HEK293 (cell line): ENCODE results near the gene RINT1.

Source experiments
- CTCF ChIA-PET: fragments of 350-600 bp; formaldehyde crosslinking; extraction: SDS; loops from one replicate; lab custom pipeline; 2021; ENCODE audit warnings: antibody characterized with exemption; lab: Yijun Ruan, JAX
- POLR2A ChIA-PET: fragments of 300-600 bp; formaldehyde crosslinking; extraction: SDS; loops from one replicate; lab custom pipeline; 2020; ENCODE audit warnings: antibody characterized with exemption, inconsistent platforms; lab: Yijun Ruan, JAX
- H3K27ac ChIP-seq: fragments of 200-500 bp; sonication (Bioruptor generic); 2 replicates; pipeline ENCODE4 v1.5.1; 2014; ENCODE audit warnings: low read depth, low read length, control low read depth, inconsistent platforms; ENCODE audit errors: extremely low read depth
- H3K36me3 ChIP-seq, 2 experiments: fragments of 200-500 bp in 1 of 2; sonication (Bioruptor generic) in 1 of 2; 1 replicate in 1 of 2; 2 replicates in 1 of 2; pipeline ENCODE4 v1.5.1; 2014 to 2017; ENCODE audit warnings: inconsistent platforms in 2 of 2, low read length in 2 of 2; ENCODE audit not compliant: control insufficient read depth in 2 of 2, insufficient read depth in 1 of 2
- H3K4me1 ChIP-seq: fragments of 200-500 bp; sonication (Bioruptor generic); 2 replicates; pipeline ENCODE4 v1.5.1; 2014; ENCODE audit warnings: mild to moderate bottlenecking, low read length, inconsistent platforms; ENCODE audit not compliant: control insufficient read depth, insufficient read depth
- H3K4me3 ChIP-seq: 2 replicates; pipeline ENCODE4 v1.5.1; 2011; ENCODE audit warnings: low read depth, mild to moderate bottlenecking, control low read depth, low read length, moderate library complexity
- H3K9me3 ChIP-seq: fragments of 200-500 bp; sonication (Bioruptor generic); 2 replicates; pipeline ENCODE4 v1.5.1; 2014; ENCODE audit warnings: low read depth, low read length, inconsistent platforms; ENCODE audit not compliant: control insufficient read depth, insufficient read depth
- EGR2 ChIP-seq: fragments of 450-650 bp; formaldehyde crosslinking; IDR thresholded peaks from 2 replicates; pipeline ENCODE4 v1.5.1; 2016; ENCODE audit warnings: low read depth, missing biosample characterization, missing genetic modification characterization
- GFI1B ChIP-seq: fragments of 450-650 bp; formaldehyde crosslinking; IDR thresholded peaks from 2 replicates; pipeline ENCODE4 v1.5.1; 2016; ENCODE audit warnings: missing biosample characterization, missing genetic modification characterization
- HOXA7 ChIP-seq: sonication (generic); formaldehyde crosslinking; IDR thresholded peaks from 2 replicates; pipeline ENCODE4 v1.8.1; 2022; ENCODE audit warnings: missing genetic modification reagents, borderline replicate concordance
- KLF10 ChIP-seq: fragments of 450-650 bp; IDR thresholded peaks from 2 replicates; pipeline ENCODE4 v1.5.1; 2018; ENCODE audit warnings: missing biosample characterization, mild to moderate bottlenecking, missing genetic modification characterization
- KLF8 ChIP-seq: fragments of 450-650 bp; formaldehyde crosslinking; IDR thresholded peaks from 2 replicates; pipeline ENCODE4 v1.5.1; 2016; ENCODE audit warnings: missing biosample characterization, missing genetic modification characterization
- RBAK ChIP-seq: fragments of 450-650 bp; formaldehyde crosslinking; IDR thresholded peaks from 2 replicates; pipeline ENCODE4 v1.5.1; 2016; ENCODE audit warnings: missing biosample characterization, missing genetic modification characterization
- REST ChIP-seq: fragments of 450-650 bp; formaldehyde crosslinking; IDR thresholded peaks from 2 replicates; pipeline ENCODE4 v1.5.1; 2016; ENCODE audit warnings: missing biosample characterization, missing genetic modification characterization
- SP3 ChIP-seq: fragments of 450-650 bp; formaldehyde crosslinking; IDR thresholded peaks from 2 replicates; pipeline ENCODE4 v1.5.1; 2016; ENCODE audit warnings: missing biosample characterization, missing genetic modification characterization
- ZBTB48 ChIP-seq: fragments of 450-650 bp; formaldehyde crosslinking; IDR thresholded peaks from 2 replicates; pipeline ENCODE4 v1.5.1; 2016; ENCODE audit warnings: missing biosample characterization, missing genetic modification characterization
- ZBTB8A ChIP-seq: fragments of 450-650 bp; formaldehyde crosslinking; IDR thresholded peaks from 2 replicates; pipeline ENCODE4 v1.5.1; 2016; ENCODE audit warnings: missing biosample characterization, missing genetic modification characterization
- ZEB2 ChIP-seq: fragments of 450-650 bp; formaldehyde crosslinking; IDR thresholded peaks from 2 replicates; pipeline ENCODE4 v1.5.1; 2016; ENCODE audit warnings: missing biosample characterization, missing genetic modification characterization
- ZNF112 ChIP-seq: fragments of 450-650 bp; formaldehyde crosslinking; IDR thresholded peaks from 2 replicates; pipeline ENCODE4 v1.5.0; 2017; ENCODE audit warnings: missing biosample characterization, missing genetic modification characterization
- ZNF146 ChIP-seq: fragments of 450-650 bp; formaldehyde crosslinking; IDR thresholded peaks from 2 replicates; pipeline ENCODE4 v1.5.1; 2016; ENCODE audit warnings: missing biosample characterization, missing genetic modification characterization
- ZNF2 ChIP-seq: fragments of 450-650 bp; formaldehyde crosslinking; IDR thresholded peaks from 2 replicates; pipeline ENCODE4 v1.5.1; 2016; ENCODE audit warnings: missing biosample characterization, missing genetic modification characterization
- ZNF211 ChIP-seq: fragments of 450-650 bp; formaldehyde crosslinking; IDR thresholded peaks from 2 replicates; pipeline ENCODE4 v1.5.1; 2016; ENCODE audit warnings: low read depth, missing biosample characterization, missing genetic modification characterization
- ZNF324 ChIP-seq: fragments of 450-650 bp; formaldehyde crosslinking; IDR thresholded peaks from 2 replicates; pipeline ENCODE4 v1.5.1; 2016; ENCODE audit warnings: missing biosample characterization, missing genetic modification characterization
- ZNF341 ChIP-seq: fragments of 450-650 bp; formaldehyde crosslinking; IDR thresholded peaks from 2 replicates; pipeline ENCODE4; 2016; ENCODE audit warnings: low read depth, missing biosample characterization, missing genetic modification characterization
- ZNF398 ChIP-seq: fragments of 450-650 bp; formaldehyde crosslinking; IDR thresholded peaks from 2 replicates; pipeline ENCODE4 v1.5.1; 2017; ENCODE audit warnings: missing biosample characterization, missing genetic modification characterization
- ZNF549 ChIP-seq: fragments of 450-650 bp; IDR thresholded peaks from 2 replicates; pipeline ENCODE4 v1.5.1; 2018; ENCODE audit warnings: missing biosample characterization, missing genetic modification characterization, mild to moderate bottlenecking, inconsistent platforms, moderate library complexity
- ZNF558 ChIP-seq: fragments of 450-650 bp; formaldehyde crosslinking; IDR thresholded peaks from 2 replicates; pipeline ENCODE4 v1.5.1; 2016; ENCODE audit warnings: missing biosample characterization, missing genetic modification characterization
- ZNF645 ChIP-seq: fragments of 450-650 bp; formaldehyde crosslinking; IDR thresholded peaks from 2 replicates; pipeline ENCODE4; 2016; ENCODE audit warnings: missing biosample characterization, missing genetic modification characterization
- ZNF660 ChIP-seq: fragments of 450-650 bp; IDR thresholded peaks from 2 replicates; pipeline ENCODE4 v1.5.1; 2018; ENCODE audit warnings: missing biosample characterization, mild to moderate bottlenecking, missing genetic modification characterization
- ZNF692 ChIP-seq: fragments of 450-650 bp; formaldehyde crosslinking; IDR thresholded peaks from 2 replicates; pipeline ENCODE4 v1.5.1; 2016; ENCODE audit warnings: missing biosample characterization, missing genetic modification characterization
- ZNF701 ChIP-seq: fragments of 450-650 bp; formaldehyde crosslinking; IDR thresholded peaks from 2 replicates; pipeline ENCODE4 v1.5.1; 2016; ENCODE audit warnings: missing biosample characterization, missing genetic modification characterization
- ZSCAN18 ChIP-seq: fragments of 450-650 bp; formaldehyde crosslinking; IDR thresholded peaks from 2 replicates; pipeline ENCODE4 v1.5.1; 2016; ENCODE audit warnings: missing biosample characterization, missing genetic modification characterization

The RINT1 gene

GRCh38 chr7:105567821-105568220 lies 35.8 kb downstream of the RINT1 start:
- POLR2A ChIA-PET: no interaction called here

GRCh38 chr7:105571891-105572290 lies 39.9 kb downstream of the RINT1 start:
- peaks cover 12 to 16% of the 10 kb centered on the region in 2 experiments for H3K36me3 ChIP-seq
- H3K4me3 ChIP-seq: no peak overlapping the region
- ChIA-PET CTCF (interaction anchor here (1.0 kb wide), 1 partner anchor 18 kb away, joined by 3 read pairs; no protein-coding TSS in a partner anchor), POLR2A (interaction anchor here (0.6 kb wide), 1 partner anchor 191 kb away, joined by 5 read pairs; no protein-coding TSS in a partner anchor)
- no peaks in the 10 kb centered on the region for H3K9me3 ChIP-seq
- TF ChIP-seq ZNF692 (tag by site-specific recombination): no peak
- TF ChIP-seq ZBTB8A: no peak
- no peak for TF ChIP-seq ZNF660 (tag by site-specific recombination)
- no peak for TF ChIP-seq ZNF558 (tag by site-specific recombination)
- TF ChIP-seq ZEB2 (tag by site-specific recombination): no peak
- no peak for TF ChIP-seq SP3 (tag by site-specific recombination)
- no peak for TF ChIP-seq EGR2 (tag by site-specific recombination)
- TF ChIP-seq ZSCAN18 (tag by site-specific recombination): no peak
- TF ChIP-seq ZNF341 (tag by site-specific recombination): no peak
- TF ChIP-seq ZNF645: no peak
- TF ChIP-seq KLF10: no peak
- TF ChIP-seq ZNF701 (tag by site-specific recombination): no peak
- no peak for TF ChIP-seq HOXA7 (CRISPR knock-in tag)
- TF ChIP-seq GFI1B: no peak
- no peak overlapping the region for H3K27ac ChIP-seq
- no peaks in the 10 kb centered on the region for H3K4me1 ChIP-seq

More at GRCh38 chr7:105567821-105568220, 35.8 kb downstream of the RINT1 start:
- Histone ChIP-seq H3K9me3 (no peaks in the 10 kb centered on the region), H3K27ac (no peak overlapping the region), H3K4me3 (no peak overlapping the region), H3K4me1 (no peaks in the 10 kb centered on the region), H3K36me3 (peaks cover 45 to 48% of the 10 kb centered on the region in 2 experiments)
- no peak for TF ChIP-seq ZNF211
- no peak for TF ChIP-seq ZNF549 (tag by site-specific recombination)
- TF ChIP-seq ZNF660 (tag by site-specific recombination): no peak
- no peak for TF ChIP-seq ZNF2 (tag by site-specific recombination)
- TF ChIP-seq ZBTB48: no peak
- TF ChIP-seq REST (tag by site-specific recombination): no peak
- TF ChIP-seq ZNF324 (tag by site-specific recombination): no peak
- TF ChIP-seq ZNF112 (tag by site-specific recombination): no peak
- TF ChIP-seq KLF8 (tag by site-specific recombination): no peak
- TF ChIP-seq ZNF398 (tag by site-specific recombination): no peak
- TF ChIP-seq RBAK (tag by site-specific recombination): no peak
- TF ChIP-seq ZNF146 (tag by site-specific recombination): no peak
- CTCF ChIA-PET: interaction anchor here (0.7 kb wide), 1 partner anchor 13 kb away, joined by 3 read pairs; the partner anchor contains the start of gene EFCAB10
